Measurements from ENCODE around the gene THADA.
"Not testable (repeated sequence)": the region's sequence is repeated elsewhere in the genome, so short reads cannot be mapped to it uniquely, and the experiment has no call there.

The THADA gene

DNA sequence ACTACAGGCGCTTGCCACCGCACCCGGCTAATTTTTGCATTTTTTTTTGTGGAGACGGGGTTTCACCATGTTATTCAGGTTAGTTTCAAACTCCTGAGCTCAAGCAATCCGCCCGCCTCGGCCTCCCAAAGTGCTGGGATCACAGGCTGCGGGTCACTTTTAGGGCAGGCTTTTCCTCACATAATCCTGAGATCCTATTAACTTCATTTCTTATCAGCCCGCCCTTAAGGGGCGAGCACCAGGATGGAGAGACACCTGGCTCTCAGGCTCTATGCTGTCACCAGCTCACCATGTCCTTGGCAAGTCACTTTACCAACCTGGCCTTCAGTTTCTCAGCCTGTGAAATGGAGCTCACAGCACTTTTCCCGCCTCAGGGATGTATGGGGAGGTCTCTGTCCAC lies 392.5 kb downstream of the THADA start:
- DNase-seq (ENCODE audit: insufficient read length, low spot score), result no peak
- FAIRE-seq, result no peak

DNA sequence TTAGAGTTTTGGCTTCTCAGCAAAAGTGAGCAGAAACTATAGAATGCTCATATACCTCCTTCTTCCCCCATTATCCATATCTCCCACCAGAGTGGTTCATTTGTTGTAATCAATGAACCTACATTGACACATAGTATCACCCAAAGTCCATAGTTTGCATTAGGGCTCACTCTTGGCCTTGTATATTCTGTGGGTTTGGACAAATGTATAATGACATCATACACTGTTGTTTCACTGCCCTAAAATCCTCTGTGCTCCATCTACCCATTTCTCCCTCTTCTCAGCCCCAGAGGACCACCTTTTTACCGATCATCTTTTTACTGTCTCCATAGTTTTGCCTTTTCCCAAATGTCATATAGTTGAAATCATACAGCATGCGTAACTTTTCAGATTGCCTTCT lies 393.5 kb downstream of the THADA start:
- FAIRE-seq (no peak), DNase-seq (ENCODE audit: insufficient read length, low spot score) (no peak)

DNA sequence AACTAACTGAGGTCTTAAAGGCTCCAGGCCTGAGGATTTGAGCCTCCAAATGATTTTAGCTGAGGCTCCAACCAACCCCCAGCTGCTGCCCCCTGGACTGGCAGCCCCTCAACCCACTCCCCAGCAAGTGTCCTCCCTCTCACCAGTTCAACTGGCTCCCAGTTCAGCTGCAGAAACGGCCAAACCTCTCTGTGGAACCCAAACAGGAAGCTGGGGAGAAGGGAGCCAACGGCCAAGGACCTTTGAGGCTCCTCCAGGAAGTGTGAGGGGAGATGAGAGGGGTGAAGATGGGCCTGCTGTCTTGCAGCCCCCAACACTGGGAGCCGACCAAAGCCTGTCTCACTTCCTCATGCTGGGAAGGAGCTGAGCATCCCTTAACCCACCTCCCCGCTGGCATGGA lies 394.3 kb downstream of the THADA start:
- no peak for DNase-seq (ENCODE audit: insufficient read length, low spot score)

DNA sequence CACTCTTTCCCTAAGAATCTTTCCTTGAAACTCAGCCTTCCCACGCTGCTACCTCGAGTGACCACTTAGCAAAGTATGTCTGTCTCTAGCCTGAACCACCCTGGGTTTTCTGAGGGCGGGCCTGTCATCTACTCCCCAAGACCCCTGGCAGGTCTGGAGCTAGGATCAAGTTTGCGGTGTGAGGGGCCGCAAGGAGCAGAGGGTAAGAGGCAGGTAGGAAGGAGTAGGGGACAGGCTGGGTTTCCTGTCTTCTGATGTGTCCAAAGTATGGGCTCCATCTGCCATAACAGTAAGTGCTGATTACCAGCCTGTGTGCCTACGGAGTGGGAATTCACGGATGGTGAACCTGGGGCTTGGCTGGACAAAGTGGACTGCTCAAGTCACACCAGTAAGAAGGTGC lies 394.8 kb downstream of the THADA start:
- DNase-seq (ENCODE audit: insufficient read length, low spot score), result no peak
- FAIRE-seq, result no peak

More for the DNA sequence above, 394.3 kb downstream of the THADA start:
- no peak for FAIRE-seq

DNA sequence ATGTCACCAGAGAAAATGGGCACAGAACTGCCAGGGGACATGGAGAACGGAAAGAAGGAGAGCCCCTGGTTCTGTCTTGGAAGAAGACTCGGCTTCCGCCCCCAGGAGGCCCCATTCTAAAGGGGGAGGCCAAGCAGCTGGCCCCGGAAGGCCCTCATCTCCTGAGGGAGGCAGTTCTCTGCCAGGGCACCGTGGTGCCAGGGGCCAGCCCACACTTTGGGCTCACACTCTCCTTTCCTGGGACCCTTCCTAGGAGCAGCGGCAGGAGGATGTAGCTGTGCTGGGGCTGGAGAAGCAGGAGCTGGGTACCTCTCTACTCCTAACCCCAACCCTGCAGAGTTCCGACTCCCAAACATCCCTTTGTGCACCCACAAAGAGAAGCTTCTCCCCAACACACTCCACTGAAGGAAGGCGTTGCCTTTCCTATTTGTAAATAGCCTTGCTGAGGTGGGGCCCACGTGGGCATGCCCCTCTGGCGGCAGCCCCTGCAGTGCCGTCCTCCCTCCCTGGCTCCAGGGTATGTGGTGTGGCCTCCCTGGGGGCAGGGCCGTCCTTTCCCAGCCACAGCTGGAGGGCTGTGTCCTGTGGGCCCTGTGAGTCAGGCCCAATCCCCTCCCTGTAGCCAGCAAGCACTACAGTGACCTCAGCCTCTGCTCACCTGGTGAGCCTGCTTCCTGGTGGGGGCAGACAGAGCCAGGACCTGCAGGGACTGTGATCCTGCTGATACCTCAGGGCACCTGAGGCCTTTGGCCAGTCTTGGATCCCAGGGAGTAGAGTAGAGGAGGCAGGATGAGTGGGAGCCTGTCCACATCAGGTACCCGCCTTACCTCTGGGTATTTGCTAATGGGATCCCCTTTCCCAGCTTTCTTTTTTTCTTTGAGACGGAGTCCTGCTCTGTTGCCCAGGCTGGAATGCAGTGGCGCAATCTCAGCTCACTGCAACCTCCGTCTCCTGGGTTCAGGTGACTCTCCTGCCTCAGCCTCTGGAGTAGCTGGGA lies 396.0 kb downstream of the THADA start:
- DNase-seq (ENCODE audit: insufficient read length, low spot score), result no peak
- FAIRE-seq, result no peak

DNA sequence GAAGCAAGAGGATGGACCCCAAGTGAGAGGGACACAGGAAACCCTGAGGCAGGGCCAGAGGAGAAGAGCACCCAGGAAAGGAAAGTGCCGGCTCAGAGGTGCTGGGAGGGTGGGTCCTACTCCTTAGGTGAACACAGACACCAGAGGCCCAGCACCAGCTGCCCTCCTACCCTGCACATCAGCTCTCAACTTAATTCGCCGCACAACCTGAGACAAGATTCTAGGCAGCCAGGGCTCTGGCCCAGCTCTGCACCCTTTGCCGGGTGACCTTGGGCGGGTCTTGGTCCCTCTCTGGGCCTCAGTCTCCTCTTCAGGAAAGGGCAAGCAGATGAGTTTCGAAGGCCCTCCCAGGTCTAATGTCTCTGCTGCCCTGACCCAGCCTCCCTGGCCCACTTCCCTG lies 397.6 kb downstream of the THADA start:
- DNase-seq (ENCODE audit: insufficient read length, low spot score) (no peak), FAIRE-seq (no peak)

DNA sequence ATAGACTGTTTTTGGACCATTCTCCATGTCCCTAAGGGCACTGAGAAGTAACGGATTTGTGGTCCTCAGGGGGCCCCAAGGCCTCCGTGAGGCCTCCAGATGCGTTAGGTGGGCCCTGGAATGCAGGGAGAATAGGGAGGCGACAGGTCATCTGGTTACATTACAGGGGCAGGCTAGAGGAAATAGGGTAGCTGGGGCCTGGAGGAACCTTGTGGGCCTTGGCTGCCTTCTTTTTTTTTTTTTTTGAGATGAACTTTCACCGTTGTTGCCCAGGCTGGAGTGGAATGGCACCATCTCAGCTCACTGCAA lies 398.3 kb downstream of the THADA start:
- no peak for DNase-seq (ENCODE audit: insufficient read length, low spot score)
- FAIRE-seq, result no peak

DNA sequence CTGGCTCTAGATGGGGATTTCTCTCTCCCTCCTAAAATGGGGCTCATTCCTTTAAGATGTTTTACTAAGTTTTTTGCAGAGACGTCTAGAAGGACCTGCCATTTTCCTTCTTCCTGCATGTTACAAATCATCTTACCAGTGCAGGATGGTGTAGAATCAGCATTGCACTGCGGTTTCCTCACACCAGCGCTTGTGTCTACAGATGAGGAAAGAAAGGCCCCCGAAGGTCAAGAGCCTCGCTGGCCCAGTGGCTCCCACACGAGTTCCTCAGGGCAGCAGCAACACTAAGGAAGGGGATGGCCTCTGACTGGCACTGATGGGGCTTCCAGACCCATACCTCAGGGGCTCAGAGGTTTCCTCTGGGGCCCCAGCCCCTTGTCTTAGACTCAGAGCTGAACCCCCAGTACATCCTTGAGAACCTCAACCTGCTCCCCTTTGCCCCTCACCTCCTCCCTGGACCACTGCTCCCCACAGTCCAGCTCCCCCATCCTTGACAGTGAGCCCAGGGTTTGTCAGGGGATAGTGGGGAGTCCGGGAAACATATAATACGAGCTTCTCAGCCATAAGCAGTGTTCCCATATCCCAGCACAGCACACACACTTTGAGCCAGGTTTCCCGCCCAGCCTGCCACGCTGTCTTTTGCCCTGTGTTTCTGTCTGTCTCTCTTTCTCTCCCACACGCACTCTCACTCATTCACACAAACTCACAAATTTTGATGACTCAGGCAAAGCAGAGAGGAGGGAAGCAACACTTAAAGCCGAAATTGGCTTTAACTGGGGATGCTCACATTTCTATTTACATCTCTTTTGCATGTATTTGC lies 398.9 kb downstream of the THADA start:
- DNase-seq (ENCODE audit: insufficient read length, low spot score) (no peak), FAIRE-seq (no peak)

DNA sequence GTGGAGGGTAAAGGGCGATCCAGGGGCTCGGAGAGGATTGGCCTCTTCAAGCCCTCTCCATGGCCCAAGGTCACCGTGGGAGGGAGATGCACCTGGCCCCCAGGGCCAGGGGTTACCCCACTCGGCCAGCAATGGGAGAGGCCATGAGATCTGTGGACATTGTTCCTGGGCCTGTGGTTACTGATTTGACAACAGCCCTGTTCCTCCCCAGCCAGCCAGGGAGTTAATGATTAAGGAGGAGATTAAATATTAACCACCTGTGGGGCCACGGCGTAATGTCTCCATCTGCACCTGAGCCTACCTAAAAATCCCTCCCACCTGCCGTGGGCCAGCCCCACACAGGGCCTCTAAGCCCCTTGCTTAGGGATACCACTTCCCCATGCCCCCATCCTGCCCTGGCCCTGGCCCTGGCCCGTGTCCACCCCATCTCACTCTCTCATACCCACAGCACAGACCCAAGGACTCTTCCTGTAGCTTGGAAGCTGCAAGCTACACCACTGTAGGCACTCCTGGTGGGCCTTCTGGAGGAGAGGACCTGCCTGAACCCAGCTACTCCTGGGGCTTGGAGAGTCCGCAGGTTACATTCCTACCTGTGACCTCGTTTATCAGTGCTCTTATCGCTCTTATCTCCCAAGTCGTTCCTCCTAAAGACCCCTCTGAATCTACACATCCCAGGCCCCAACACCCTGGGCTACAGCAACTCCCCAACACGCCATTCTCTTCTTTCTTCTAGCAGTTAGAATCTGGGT lies 401.5 kb downstream of the THADA start:
- FAIRE-seq (no peak), DNase-seq (ENCODE audit: insufficient read length, low spot score) (peak; percentile 76)

DNA sequence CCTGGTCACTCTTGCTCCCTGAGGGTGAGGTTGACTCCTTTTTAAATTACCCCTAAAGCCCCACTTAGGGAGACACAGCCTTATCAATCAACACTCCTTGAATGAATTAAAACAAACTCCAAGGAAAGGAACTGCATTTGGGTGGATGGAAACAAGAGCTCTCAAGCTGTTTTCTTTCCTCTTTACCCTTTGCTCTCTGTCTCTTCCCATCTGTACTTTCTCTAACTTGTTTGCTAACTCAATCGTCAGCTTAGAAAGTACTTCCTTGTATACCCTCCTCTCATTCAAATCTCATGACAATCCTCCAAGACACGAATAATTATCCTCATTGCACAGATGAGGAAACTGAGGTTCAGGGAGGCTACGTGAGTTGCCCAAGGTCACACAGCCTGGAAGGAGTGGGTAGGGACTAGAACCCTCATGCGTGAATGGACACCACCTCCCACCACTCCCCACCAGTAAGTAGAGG lies 402.2 kb downstream of the THADA start:
- FAIRE-seq, result peak; percentile 14
- DNase-seq (ENCODE audit: insufficient read length, low spot score), result no peak

DNA sequence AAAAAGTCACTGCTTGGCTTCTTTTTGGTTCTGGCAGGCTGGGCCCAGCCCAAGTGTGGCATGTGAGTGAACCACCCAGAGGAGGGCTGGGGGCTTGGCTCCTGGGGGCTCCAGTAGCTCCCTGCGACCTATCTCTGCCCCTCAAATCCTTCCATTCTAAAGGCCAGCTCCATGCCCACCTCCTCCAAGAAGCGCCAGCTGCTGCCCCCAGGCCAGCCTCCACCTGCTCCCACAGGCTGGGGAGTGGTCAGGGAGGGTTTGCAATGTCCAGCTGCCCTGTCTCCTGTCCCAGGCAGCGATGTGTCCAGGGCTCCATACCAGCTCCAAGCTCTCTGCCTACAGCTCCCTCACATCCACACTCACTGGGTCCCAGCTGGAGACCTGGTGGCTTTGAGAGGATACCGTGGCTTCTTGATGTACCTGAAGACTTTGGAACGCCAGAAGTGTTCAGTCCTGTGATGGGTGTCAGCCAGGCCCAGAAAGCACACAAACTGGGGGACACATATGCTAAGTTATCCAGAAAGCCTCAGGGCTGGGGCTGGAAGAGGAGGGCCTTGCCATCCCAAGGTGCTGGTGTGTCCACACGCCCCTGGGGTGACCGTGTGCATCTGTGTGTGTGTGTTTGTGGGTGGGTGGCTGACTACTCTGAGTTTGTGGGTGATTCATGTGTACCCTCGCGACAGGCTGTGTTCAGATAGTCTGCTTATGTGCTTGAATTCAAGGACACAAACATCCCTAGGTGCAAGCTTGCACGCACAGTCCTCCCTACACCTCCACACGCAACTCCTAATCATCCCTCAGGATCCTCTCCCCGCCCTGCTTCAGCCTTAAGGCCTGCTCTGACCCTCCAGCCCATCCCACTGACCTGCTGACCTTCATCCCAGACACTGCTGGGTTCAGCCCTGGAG lies 402.8 kb downstream of the THADA start:
- no peak for FAIRE-seq
- no peak for DNase-seq (ENCODE audit: insufficient read length, low spot score)

DNA sequence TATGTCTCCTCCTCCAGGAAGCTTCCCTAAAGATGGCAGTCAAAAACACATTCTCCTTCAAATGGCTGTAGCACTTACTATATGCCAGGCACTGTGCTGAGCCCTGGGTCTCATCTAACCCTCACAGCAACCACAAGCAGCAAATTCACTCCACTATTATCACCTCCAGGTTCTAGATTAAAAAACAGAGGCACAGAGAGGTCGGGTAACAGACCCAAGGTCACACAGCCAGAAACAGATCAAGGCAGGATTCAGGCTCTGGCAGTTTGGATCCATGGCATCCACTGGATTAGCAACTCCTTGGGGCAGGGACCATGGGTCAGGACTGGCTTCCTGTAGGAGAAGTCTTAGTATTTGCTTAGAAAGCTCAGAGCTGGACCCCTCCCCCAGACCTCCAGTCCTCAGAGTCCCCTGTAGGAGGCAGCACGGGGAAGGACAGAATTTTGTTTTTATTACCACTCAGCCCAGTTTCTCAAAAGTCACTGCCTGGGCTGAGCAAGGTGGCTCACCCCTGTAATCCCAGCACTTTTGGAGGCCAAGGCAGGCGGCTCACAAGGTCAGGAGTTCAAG lies 403.8 kb downstream of the THADA start:
- DNase-seq (ENCODE audit: insufficient read length, low spot score), result no peak
- FAIRE-seq, result no peak

DNA sequence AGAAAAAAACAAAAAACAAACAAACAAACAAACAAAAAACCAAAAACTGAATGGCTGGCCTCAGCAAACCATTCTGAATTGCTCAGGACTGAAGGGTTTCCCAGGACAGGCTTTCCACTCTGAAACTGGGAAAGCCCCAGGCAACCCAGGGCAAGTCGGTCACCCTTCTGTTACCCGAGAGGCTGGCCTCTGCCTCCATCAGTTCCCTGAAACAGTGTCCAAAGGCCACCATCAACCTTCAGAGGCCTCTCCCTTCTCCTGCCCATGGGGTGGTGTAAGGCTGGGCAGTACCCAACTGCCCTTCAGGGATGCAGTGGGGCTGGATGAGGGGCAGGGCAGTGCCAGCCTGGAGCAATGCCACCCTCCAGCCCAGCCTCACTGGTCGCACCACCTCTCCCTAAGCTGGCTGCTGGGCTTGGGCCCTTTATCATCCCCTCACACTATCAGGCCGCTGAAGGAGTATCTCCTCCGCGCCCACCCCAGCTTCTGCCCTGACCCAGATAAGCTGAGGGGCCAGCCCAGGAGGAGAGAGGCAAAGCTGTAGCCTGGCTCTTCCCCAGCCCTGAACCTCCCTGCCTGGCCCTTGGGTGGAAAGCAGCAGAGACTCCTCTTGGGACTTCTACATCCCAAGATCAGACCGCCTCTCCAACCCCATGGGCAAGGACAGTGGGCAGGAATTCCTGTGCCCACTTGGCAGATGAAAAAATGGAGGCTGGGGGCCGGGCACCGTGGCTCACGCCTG lies 405.4 kb downstream of the THADA start:
- no peak for FAIRE-seq
- no peak for DNase-seq (ENCODE audit: insufficient read length, low spot score)

DNA sequence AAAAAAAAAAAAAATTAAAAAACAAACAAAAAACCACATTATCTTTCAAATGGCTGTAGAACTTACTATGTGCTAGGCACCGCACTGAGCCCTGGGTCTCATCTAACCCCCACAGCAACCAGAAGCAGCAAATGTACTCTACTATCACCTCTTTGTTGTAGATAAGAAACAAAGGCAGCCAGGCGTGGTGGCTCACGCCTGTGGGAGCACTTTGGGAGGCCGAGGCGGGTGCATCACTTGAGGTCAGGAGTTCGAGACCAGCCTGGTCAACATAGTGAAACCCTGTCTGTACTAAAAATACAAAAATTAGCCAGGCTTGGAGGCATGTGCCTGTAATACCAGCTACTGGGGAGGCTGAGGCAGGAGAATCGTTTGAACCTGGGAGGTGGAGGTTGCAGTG lies 406.0 kb downstream of the THADA start:
- FAIRE-seq; DNase-seq (ENCODE audit: insufficient read length, low spot score): not testable (repeated sequence)

DNA sequence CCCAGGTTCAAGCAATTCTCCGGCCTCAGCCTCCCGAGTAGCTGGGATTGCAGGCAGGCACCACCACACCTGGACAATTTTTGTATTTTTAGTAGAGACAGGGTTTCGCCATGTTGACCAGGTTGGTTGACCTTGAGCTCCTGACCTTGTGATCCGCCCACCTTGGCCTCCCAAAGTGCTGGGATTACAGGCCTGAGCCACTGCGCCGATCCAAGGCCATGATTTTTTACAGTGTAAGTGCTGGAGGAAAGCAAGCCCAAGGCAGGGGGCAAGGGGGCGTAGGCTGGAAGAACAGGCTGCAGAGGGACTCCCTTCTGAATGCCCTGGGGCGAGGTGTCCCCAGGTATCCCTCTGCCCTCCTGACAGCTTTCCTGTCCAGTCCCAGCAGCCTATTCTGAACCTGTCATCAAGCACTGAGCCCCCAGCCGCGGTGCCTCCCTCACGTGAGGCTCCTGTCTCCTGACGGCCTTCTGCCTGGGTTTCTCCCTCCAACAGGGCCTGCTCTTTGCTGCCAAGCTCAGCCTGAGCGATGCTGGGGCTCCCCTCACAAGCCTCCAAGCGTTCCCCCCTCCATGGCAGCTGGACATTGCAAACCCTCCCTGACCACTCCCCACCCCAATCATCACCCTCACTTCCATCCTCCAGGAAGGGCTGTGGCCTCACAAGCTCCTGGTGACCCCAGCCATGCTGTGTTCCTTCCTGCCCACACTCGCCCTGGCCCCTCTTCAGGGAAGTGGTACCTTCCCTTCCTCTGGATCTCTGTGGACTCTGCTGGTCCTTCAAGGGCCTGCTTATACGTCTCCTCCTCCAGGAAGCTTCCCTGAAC lies 407.1 kb downstream of the THADA start:
- DNase-seq (ENCODE audit: insufficient read length, low spot score) (no peak), FAIRE-seq (no peak)

DNA sequence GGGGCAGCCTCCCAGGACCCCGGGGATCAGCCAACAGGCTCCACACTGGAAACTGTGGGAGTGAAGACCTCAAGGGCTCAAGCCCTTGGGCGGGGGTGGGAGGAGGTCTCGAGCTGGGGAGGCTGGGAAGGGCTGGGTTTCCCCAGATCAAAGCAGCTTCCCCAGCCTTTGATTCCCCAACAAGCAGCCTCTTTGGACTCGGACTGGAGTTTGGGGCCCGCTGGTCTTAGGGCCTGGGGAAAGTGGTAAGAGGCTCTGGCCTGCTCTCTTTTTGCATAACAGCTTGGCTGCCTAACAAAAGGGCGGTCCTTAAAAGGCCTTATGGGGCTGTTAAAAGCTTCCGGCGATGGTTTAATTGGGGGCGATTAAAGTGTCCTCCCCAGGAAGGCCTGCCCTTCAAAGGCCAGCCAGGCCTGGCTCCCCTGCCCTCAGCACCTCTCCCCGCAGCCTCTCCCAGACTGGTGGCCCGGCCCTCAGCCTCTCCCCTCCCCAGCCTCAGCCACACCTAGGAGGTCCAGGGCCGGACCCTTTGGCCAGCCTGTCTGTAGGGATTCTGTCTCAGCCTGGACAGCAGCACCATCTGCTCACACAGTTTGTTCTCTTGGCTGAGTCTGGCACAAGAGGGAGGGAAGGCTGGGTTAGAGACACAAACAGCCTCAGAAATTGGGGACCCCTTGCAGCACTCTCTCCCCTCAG lies 409.0 kb downstream of the THADA start:
- FAIRE-seq (no peak), DNase-seq (ENCODE audit: insufficient read length, low spot score) (no peak)

DNA sequence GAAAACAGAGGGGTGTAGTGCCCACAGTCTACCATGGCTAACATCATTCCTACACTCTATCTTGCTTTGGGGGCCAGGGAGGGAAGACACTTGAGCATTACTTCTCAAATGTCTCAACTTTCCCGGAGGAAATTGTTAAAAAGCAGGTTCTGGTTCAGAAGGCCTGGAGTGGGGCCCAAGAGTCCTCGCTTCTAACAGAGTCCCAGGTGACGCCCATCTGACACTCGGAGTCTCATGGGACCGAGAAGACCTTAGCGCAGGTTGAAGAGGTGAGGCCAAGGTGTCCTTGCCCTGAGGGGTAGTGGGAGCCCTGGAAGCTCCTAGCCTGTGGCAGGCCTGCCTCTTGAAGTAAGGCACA lies 409.5 kb downstream of the THADA start:
- FAIRE-seq (no peak), DNase-seq (ENCODE audit: insufficient read length, low spot score) (no peak)

DNA sequence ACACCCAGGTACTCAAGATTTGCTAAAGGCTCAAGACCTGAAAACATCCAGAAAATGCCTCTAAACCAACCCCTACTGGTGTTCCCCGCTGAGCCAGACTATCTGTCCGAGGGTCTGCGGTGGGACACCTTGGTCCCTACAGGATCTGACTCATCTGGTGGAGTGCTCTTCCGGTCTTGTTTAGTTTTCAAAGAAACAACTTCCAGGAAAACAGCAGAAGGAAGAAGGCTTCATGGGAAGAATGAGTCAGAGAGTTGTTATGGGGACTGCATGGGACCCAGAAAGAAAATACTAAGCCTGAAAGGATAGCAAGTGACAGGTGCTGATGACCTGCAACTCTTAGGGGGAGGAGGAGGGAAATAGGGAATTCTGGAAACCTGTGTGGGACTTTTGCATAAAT lies 410.7 kb downstream of the THADA start:
- DNase-seq (ENCODE audit: insufficient read length, low spot score) (no peak), FAIRE-seq (no peak)
